HL-60 (cell line): ENCODE results near the gene DMAC2L.

Source experiments
- DNase-seq, 2 experiments: peaks; one replicate each; pipeline ENCODE4 v3.0.0-alpha.2; 2010 to 2020; ENCODE audit warnings: low read depth in 1 of 2, low spot score in 1 of 2
- H3K27ac ChIP-seq: fragments of 250-450 bp; sonication (Bioruptor Pico); replicated peaks from 2 replicates; pipeline ENCODE4 v1.5.1; 2020; ENCODE audit warnings: mild to moderate bottlenecking, moderate library complexity
- H3K27me3 ChIP-seq: fragments of 250-450 bp; sonication (Bioruptor Pico); 2 replicates; pipeline ENCODE4 v1.5.1; 2021; ENCODE audit warnings: mild to moderate bottlenecking, moderate library complexity; ENCODE audit not compliant: insufficient read depth, poor library complexity, severe bottlenecking
- H3K4me3 ChIP-seq: replicated peaks from 2 replicates; pipeline ENCODE4 v1.5.1; 2011; ENCODE audit warnings: mild to moderate bottlenecking, control low read depth, low read length; ENCODE audit not compliant: insufficient read depth
- GABPA ChIP-seq: IDR thresholded peaks from 2 replicates; pipeline ENCODE4 v1.6.1; 2012; ENCODE audit warnings: low read depth
- POLR2AphosphoS5 ChIP-seq: IDR thresholded peaks from 2 replicates; pipeline ENCODE4 v1.6.1; 2012; ENCODE audit warnings: low read depth
- SPI1 ChIP-seq: IDR thresholded peaks from 2 replicates; pipeline ENCODE4 v1.6.1; 2012; ENCODE audit warnings: low read depth, mild to moderate bottlenecking, borderline replicate concordance
- TF ChIP-seq, protein P1 (sequence below): IDR thresholded peaks from one replicate; pipeline ENCODE4 v1.5.1; 2011; ENCODE audit warnings: low read length, control low read depth, inconsistent platforms; ENCODE audit not compliant: insufficient read depth
- TF ChIP-seq, protein P2 (sequence below): IDR thresholded peaks from 2 replicates; pipeline ENCODE4 v1.6.1; 2012; ENCODE audit warnings: low read depth; ENCODE audit not compliant: insufficient replicate concordance

Gene DMAC2L

DNA sequence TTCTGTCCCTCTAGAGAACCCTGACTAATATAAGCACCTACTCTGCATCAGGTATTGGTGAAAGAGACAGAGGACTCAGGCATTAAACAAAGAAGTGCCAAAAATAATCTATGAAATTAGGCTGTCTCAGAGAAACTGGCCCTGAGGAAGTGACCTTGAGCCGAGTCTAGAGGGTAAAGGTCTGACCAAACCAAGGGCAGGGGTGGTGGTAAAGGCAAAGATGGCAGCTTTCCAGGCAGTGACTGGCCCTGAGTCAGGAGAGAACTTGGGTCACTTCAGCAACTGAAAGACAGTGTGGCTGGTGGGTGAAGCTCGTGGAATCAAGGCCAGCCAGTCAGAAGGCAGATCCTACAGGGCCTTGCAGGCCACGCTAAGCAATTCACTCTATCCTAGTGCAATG is 54.0 kb downstream of the DMAC2L start:
- TF ChIP-seq SPI1 (no peak), GABPA (no peak), POLR2AphosphoS5 (no peak)
- TF ChIP-seq, protein P1, sequence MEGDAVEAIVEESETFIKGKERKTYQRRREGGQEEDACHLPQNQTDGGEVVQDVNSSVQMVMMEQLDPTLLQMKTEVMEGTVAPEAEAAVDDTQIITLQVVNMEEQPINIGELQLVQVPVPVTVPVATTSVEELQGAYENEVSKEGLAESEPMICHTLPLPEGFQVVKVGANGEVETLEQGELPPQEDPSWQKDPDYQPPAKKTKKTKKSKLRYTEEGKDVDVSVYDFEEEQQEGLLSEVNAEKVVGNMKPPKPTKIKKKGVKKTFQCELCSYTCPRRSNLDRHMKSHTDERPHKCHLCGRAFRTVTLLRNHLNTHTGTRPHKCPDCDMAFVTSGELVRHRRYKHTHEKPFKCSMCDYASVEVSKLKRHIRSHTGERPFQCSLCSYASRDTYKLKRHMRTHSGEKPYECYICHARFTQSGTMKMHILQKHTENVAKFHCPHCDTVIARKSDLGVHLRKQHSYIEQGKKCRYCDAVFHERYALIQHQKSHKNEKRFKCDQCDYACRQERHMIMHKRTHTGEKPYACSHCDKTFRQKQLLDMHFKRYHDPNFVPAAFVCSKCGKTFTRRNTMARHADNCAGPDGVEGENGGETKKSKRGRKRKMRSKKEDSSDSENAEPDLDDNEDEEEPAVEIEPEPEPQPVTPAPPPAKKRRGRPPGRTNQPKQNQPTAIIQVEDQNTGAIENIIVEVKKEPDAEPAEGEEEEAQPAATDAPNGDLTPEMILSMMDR: no peak
- TF ChIP-seq, protein P2, sequence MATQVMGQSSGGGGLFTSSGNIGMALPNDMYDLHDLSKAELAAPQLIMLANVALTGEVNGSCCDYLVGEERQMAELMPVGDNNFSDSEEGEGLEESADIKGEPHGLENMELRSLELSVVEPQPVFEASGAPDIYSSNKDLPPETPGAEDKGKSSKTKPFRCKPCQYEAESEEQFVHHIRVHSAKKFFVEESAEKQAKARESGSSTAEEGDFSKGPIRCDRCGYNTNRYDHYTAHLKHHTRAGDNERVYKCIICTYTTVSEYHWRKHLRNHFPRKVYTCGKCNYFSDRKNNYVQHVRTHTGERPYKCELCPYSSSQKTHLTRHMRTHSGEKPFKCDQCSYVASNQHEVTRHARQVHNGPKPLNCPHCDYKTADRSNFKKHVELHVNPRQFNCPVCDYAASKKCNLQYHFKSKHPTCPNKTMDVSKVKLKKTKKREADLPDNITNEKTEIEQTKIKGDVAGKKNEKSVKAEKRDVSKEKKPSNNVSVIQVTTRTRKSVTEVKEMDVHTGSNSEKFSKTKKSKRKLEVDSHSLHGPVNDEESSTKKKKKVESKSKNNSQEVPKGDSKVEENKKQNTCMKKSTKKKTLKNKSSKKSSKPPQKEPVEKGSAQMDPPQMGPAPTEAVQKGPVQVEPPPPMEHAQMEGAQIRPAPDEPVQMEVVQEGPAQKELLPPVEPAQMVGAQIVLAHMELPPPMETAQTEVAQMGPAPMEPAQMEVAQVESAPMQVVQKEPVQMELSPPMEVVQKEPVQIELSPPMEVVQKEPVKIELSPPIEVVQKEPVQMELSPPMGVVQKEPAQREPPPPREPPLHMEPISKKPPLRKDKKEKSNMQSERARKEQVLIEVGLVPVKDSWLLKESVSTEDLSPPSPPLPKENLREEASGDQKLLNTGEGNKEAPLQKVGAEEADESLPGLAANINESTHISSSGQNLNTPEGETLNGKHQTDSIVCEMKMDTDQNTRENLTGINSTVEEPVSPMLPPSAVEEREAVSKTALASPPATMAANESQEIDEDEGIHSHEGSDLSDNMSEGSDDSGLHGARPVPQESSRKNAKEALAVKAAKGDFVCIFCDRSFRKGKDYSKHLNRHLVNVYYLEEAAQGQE: no peak
- no peak for DNase-seq

DNA sequence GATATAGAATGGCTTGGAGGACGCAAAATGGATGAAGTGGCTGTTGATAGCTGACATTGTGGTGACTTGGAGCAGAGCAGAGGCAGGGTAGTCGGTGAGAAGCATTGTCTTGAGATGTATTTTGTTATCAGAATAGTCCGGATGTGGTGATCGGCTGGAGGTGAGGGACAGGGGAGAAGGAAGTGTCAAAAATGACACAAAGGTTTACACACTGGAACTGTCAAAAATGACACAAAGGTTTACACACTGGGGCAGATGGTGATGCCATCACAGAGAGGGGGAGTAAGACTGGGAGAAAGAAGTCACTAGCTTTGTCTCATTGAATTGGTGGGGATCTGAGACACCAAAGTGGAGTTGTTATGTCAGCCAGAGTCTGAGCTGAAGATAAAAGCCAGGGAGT is 54.5 kb downstream of the DMAC2L start:
- H3K27me3 ChIP-seq: no peaks in the 10 kb centered on the region
- TF ChIP-seq, protein P2: no peak
- TF ChIP-seq POLR2AphosphoS5 (no peak), SPI1 (no peak), GABPA (no peak)
- TF ChIP-seq, protein P1: no peak

More for the DNA sequence above, 54.0 kb downstream of the DMAC2L start:
- Histone ChIP-seq H3K4me3 (no peak overlapping the region), H3K27me3 (no peaks in the 10 kb centered on the region), H3K27ac (no peak overlapping the region)

DNA sequence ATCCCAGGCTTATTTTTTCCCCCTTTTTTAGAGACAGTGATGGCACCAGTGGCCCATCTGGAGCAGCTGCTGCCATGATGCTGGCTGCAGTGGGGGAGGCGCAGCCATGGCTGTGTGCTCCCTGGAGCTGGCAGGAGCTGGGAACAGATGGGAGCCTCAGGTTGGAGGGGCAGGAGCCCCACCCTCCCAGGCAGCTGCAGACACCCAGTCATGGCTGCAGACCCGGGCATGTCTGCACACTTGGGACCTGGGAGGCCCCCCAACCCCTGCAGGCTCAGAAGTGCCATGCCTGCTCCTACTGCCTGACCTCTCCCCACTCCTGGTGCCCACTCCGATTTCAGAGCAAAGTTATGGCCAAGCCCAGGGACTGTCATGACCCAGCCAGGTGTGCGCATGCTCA is 59.4 kb downstream of the DMAC2L start:
- DNase-seq: no peak
- TF ChIP-seq, protein P2: no peak
- TF ChIP-seq SPI1 (no peak), POLR2AphosphoS5 (no peak), GABPA (no peak)
- TF ChIP-seq, protein P1: no peak
- Histone ChIP-seq H3K27ac (no peak overlapping the region), H3K4me3 (no peak overlapping the region), H3K27me3 (no peaks in the 10 kb centered on the region)

More for the DNA sequence above, 54.5 kb downstream of the DMAC2L start:
- DNase-seq: no peak
- no peak overlapping the region for H3K4me3 ChIP-seq
- no peak overlapping the region for H3K27ac ChIP-seq
